ENCODE data around the gene NRG3. TPM values are rescaled to one million over a fixed set of nuclear protein-coding genes. Genes with fewer than 3 reads are reported as not detected.

Gene NRG3
- total RNA-seq, result 1 to 10 TPM in 1 of 7 donors, under 1 TPM in 4, not detected in 2; 0.10 to 4.5 (median 0.15) TPM
- under 1 TPM; 0.04 to 0.45 TPM for polyA plus RNA-seq
- long read RNA-seq, donor 1, result 0 reads
- long read RNA-seq, donor 2, result 0 reads
- long read RNA-seq, donor 3, result 0 reads

- Histone ChIP-seq H3K4me1 (ENCODE audit: insufficient read depth) (no peaks in the 10 kb centered on the region), H3K9me3 (no peaks in the 10 kb centered on the region), H3K27ac (no peak within 1 kb of the TSS), H3K4me3 (no peak within 1 kb of the TSS), H3K27me3 (no peaks in the 10 kb centered on the region), H3K36me3 (no peaks in the 10 kb centered on the region)
- no peak for DNase-seq
- 0 to 1% (median 1%) methylated on average over 12 to 90 of the region's 95 CpGs for WGBS, 3 donors
- intact Hi-C loops (cut with DNase I), result no loop called here
- TF ChIP-seq CTCF (IDR thresholded peaks at IDR 0.05), result no peak
- no peak for TF ChIP-seq POLR2A (IDR thresholded peaks at IDR 0.05)
- no peak for TF ChIP-seq EP300 (IDR thresholded peaks at IDR 0.05)
Measured at GRCh38 chr10:81874875-81875466, at the start of gene NRG3. Gene NRG3 (plus strand): TSS chr10:81875194.

- whole genome bisulfite sequencing, 3 donors, result 25 to 29% (median 27%) methylated on average over 4 of the region's 4 CpGs
- Histone ChIP-seq H3K36me3 (no peaks in the 10 kb centered on the region), H3K4me3 (no peak overlapping the region), H3K27me3 (no peaks in the 10 kb centered on the region), H3K4me1 (ENCODE audit: insufficient read depth) (no peaks in the 10 kb centered on the region), H3K27ac (no peak overlapping the region), H3K9me3 (no peaks in the 10 kb centered on the region)
- intact Hi-C loops (cut with DNase I), result no loop called here
- TF ChIP-seq CTCF (IDR thresholded peaks at IDR 0.05), result no peak
- TF ChIP-seq EP300 (IDR thresholded peaks at IDR 0.05), result no peak
- no peak for TF ChIP-seq POLR2A (IDR thresholded peaks at IDR 0.05)
- no peak for DNase-seq
Measured at GRCh38 chr10:81828251-81828650, 46.7 kb upstream of the NRG3 start.

- no peaks in the 10 kb centered on the region for H3K9me3 ChIP-seq
- intact Hi-C loops (cut with DNase I), result no loop called here
- TF ChIP-seq CTCF (IDR thresholded peaks at IDR 0.05) (no peak), POLR2A (IDR thresholded peaks at IDR 0.05) (no peak), EP300 (IDR thresholded peaks at IDR 0.05) (no peak)
- no peak overlapping the region for H3K4me3 ChIP-seq
- H3K4me1 ChIP-seq (ENCODE audit: insufficient read depth), result no peaks in the 10 kb centered on the region
- DNase-seq, result no peak
- no peaks in the 10 kb centered on the region for H3K27me3 ChIP-seq
- 90 to 93% (median 92%) methylated on average over 15 of the region's 15 CpGs for WGBS, 3 donors
- H3K27ac ChIP-seq, result no peak overlapping the region
- no peaks in the 10 kb centered on the region for H3K36me3 ChIP-seq
Measured at GRCh38 chr10:81831060-81831459, 43.9 kb upstream of the NRG3 start.

- no peak for DNase-seq
- TF ChIP-seq CTCF (IDR thresholded peaks at IDR 0.05) (no peak), EP300 (IDR thresholded peaks at IDR 0.05) (no peak)
- Histone ChIP-seq H3K4me3 (no peak overlapping the region), H3K9me3 (no peaks in the 10 kb centered on the region), H3K27me3 (no peaks in the 10 kb centered on the region), H3K27ac (no peak overlapping the region), H3K36me3 (no peaks in the 10 kb centered on the region), H3K4me1 (ENCODE audit: insufficient read depth) (no peaks in the 10 kb centered on the region)
- intact Hi-C loops (cut with DNase I), result no loop called here
Measured at GRCh38 chr10:81838950-81839349, 36.0 kb upstream of the NRG3 start.

Measured in ovary (tissue), 10 donors.